Testis (tissue), 3 donors: ENCODE data around the gene CABP1. TPM values are rescaled to one million over a fixed set of nuclear protein-coding genes. Genes with fewer than 3 reads are reported as not detected.

ENCODE experiments used
- DNase-seq: peaks from one replicate; pipeline ENCODE4 v3.0.0-alpha.2; 2019
- H3K27ac ChIP-seq, 2 donors: fragments of 200-600 bp; sonication (generic); one replicate each; pipeline ENCODE4 v1.5.1; 2019
- H3K27me3 ChIP-seq: fragments of 200-600 bp; sonication (generic); one replicate; pipeline ENCODE4 v1.5.1; 2019
- H3K36me3 ChIP-seq: fragments of 200-600 bp; sonication (generic); one replicate; pipeline ENCODE4 v1.5.1; 2017; ENCODE audit warnings: low read depth; ENCODE audit errors: missing control alignments
- H3K4me1 ChIP-seq: fragments of 200-600 bp; sonication (generic); one replicate; pipeline ENCODE4 v1.5.1; 2019
- H3K4me3 ChIP-seq, 2 donors: fragments of 200-600 bp; sonication (generic); one replicate each; pipeline ENCODE4 v1.5.1; 2017 to 2019
- H3K9me3 ChIP-seq: fragments of 200-600 bp; sonication (generic); one replicate; pipeline ENCODE4 v1.5.1; 2017
- CTCF ChIP-seq, 3 experiments: fragments of 450-650 bp in 2 of 3; fragments of 200-600 bp in 1 of 3; sonication (generic) in 1 of 3; IDR thresholded peaks; one replicate each; pipeline ENCODE4 v1.5.1; 2016 to 2019; ENCODE audit warnings: antibody characterized with exemption in 3 of 3, mild to moderate bottlenecking in 2 of 3, moderate library complexity in 1 of 3
- POLR2A ChIP-seq: fragments of 450-650 bp; IDR thresholded peaks from one replicate; pipeline ENCODE4 v1.6.1; 2017; ENCODE audit warnings: antibody characterized with exemption, mild to moderate bottlenecking, moderate library complexity
- WGBS, 2 donors: methylation state at CpG; one replicate each; pipeline ENCODE4 v1.1.5; 2018; 5-methylcytosine and 5-hydroxymethylcytosine counted together
- intact Hi-C: fragments of 100-400 bp; cut with DNase I; formaldehyde crosslinking; loops from one replicate; pipeline ENCODE4 v1.15.1; 2023; ENCODE audit warnings: low total_unique reads
- polyA plus RNA-seq: library from polyadenylated mRNA; stranded (reverse); fragments of 350-450 nt; fragmentation: Illumina TruSeq; extraction: RNeasy Lipid Tissue Mini Kit (QIAGEN cat#74804); gene quantifications from one replicate; pipeline ENCODE4 v1.2.3, GENCODE V29; 2014; ENCODE audit warnings: low read depth, low replicate concordance; ENCODE audit not compliant: insufficient read depth
- total RNA-seq, 2 donors: library from RNA; depleted of rRNA; stranded (reverse); fragments of >200 nt; gene quantifications; one replicate each; pipeline ENCODE4 v1.2.3, GENCODE V29; 2016

Gene CABP1
- total and polyA plus RNA-seq, 3 donors from 2014 or later: 1.8 to 3.9 (median 2.4) TPM

- Histone ChIP-seq H3K9me3 (no peaks in the 10 kb centered on the region), H3K4me1 (peaks cover 24% of the 10 kb centered on the region), H3K4me3 (no peak overlapping the region), H3K27ac (no peak overlapping the region), H3K27me3 (no peaks in the 10 kb centered on the region), H3K36me3 (no peaks in the 10 kb centered on the region)
- no peak for DNase-seq
- intact Hi-C loops: no loop called here
- 82 to 91% methylated on average over 1 of the region's 1 CpG for WGBS, 2 donors
- no peak for TF ChIP-seq CTCF (IDR thresholded peaks at IDR 0.05)
- TF ChIP-seq POLR2A: no peak
Measured at GRCh38 chr12:120705618-120706017, 65.2 kb downstream of the CABP1 start.

- WGBS, 2 donors: 81 to 94% methylated on average over 5 of the region's 5 CpGs
- intact Hi-C loops: no loop called here
- TF ChIP-seq POLR2A (no peak), CTCF (IDR thresholded peaks at IDR 0.05) (no peak)
Measured at GRCh38 chr12:120706029-120706428, 65.6 kb downstream of the CABP1 start.

GRCh38 chr12:120708651-120709050 is 68.2 kb downstream of the CABP1 start:
- Histone ChIP-seq H3K27ac (no peak overlapping the region), H3K36me3 (no peaks in the 10 kb centered on the region), H3K9me3 (no peaks in the 10 kb centered on the region), H3K4me1 (peaks cover 18% of the 10 kb centered on the region), H3K4me3 (no peak overlapping the region), H3K27me3 (no peaks in the 10 kb centered on the region)
- DNase-seq: no peak
- 71 to 76% methylated on average over 4 of the region's 4 CpGs for WGBS, 2 donors
- intact Hi-C loops: no loop called here
- TF ChIP-seq POLR2A: no peak
- no peak for TF ChIP-seq CTCF (IDR thresholded peaks at IDR 0.05)

More at GRCh38 chr12:120706029-120706428, 65.6 kb downstream of the CABP1 start:
- Histone ChIP-seq H3K9me3 (no peaks in the 10 kb centered on the region), H3K4me3 (no peak overlapping the region), H3K27ac (no peak overlapping the region), H3K27me3 (no peaks in the 10 kb centered on the region), H3K4me1 (peaks cover 26% of the 10 kb centered on the region), H3K36me3 (no peaks in the 10 kb centered on the region)
- DNase-seq: no peak

GRCh38 chr12:120710031-120710804 is 69.8 kb downstream of the CABP1 start, which contains the start of gene UNC119B:
Gene UNC119B (plus strand): TSS chr12:120710458. CDS start chr12:120710475, 17 bp downstream.
- WGBS, 2 donors: 0 to 1% methylated on average over 15 to 44 of the region's 76 CpGs

More at GRCh38 chr12:120710031-120710804, 69.8 kb downstream of the CABP1 start, which contains the start of gene UNC119B:
- Histone ChIP-seq H3K27me3 (no peaks in the 10 kb centered on the region), H3K36me3 (no peaks in the 10 kb centered on the region), H3K9me3 (no peaks in the 10 kb centered on the region), H3K4me1 (peaks cover 17% of the 10 kb centered on the region), H3K4me3 (peak within 1 kb of the TSS; percentile 86 to 96), H3K27ac (peak within 1 kb of the TSS; percentile 93 to 96)
- intact Hi-C loops: no loop called here
- no peak for TF ChIP-seq POLR2A
- TF ChIP-seq CTCF (IDR thresholded peaks at IDR 0.05): no peak
- DNase-seq: peak; percentile 83
